ENCODE data around the gene COPS3. TPM values are rescaled to one million over a fixed set of nuclear protein-coding genes. Genes with fewer than 3 reads are reported as not detected.

COPS3 gene
- total RNA-seq, 1 experiment from 2014 or later = 73.6 TPM

DNA sequence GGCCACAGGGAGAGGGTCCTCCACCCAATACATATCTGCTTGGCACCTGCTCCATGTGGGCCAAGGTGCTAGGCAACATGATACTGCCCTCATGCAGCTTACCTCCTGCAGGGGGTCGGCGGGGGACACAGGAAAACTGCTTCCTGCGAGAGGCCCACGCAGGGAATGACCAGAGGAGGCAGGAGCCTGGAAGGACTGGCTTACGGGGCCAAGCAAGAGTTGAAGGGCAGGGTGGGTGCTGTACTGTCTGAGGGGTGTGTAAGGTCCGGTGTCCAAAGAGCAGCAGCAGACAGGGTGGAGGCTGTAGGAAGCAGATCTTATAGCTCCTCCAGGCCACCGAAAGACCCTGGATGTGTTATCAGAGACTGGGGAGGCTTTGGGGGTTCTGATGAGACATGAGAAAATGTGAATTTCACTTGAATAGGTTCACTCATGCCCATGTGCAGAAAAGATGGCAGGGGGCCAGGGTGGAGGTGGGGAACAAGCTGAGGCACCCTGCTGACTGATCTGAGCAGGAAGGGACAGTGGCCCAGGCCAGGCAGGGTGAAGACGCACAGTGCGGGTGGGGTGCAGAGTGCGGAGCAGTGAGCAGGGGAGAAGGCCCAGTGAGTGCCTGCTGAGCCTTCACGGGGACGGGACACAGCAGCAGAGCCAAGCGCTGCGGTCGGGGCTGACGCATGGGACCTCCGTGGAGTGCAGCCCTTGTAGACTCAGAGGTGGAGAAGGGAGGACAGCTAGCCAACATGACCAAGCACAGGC is 52.3 kb downstream of the COPS3 start:
- H3K36me3 ChIP-seq (ENCODE audit: control insufficient read depth, insufficient read depth, low read length) = peaks cover 15% of the 10 kb centered on the region
- H3K9me3 ChIP-seq (ENCODE audit: control insufficient read depth, insufficient read depth, low read depth, low read length) = no peaks in the 10 kb centered on the region
- intact Hi-C loops (cut with micrococcal nuclease; ENCODE audit: unreplicated experiment) = no loop called here
- H3K27ac ChIP-seq (ENCODE audit: low read length) = no peak overlapping the region
- no TSS peak for BruUV-seq (replicated peaks)
- no peak for DNase-seq (ENCODE audit: low read depth, low spot score)
- no peaks in the 10 kb centered on the region for H3K27me3 ChIP-seq (ENCODE audit: control insufficient read depth, insufficient read depth, low read length)
- no peak overlapping the region for H3K4me3 ChIP-seq (ENCODE audit: low read depth in 2 of 2, low read length in 2 of 2)
- ATAC-seq = no peak
- in situ Hi-C loops (cut with HindIII; ENCODE audit: low pct_unique_long_range_greater_than_20kb, low sequenced_read_pairs) = no loop called here
- TF ChIP-seq, protein P1, sequence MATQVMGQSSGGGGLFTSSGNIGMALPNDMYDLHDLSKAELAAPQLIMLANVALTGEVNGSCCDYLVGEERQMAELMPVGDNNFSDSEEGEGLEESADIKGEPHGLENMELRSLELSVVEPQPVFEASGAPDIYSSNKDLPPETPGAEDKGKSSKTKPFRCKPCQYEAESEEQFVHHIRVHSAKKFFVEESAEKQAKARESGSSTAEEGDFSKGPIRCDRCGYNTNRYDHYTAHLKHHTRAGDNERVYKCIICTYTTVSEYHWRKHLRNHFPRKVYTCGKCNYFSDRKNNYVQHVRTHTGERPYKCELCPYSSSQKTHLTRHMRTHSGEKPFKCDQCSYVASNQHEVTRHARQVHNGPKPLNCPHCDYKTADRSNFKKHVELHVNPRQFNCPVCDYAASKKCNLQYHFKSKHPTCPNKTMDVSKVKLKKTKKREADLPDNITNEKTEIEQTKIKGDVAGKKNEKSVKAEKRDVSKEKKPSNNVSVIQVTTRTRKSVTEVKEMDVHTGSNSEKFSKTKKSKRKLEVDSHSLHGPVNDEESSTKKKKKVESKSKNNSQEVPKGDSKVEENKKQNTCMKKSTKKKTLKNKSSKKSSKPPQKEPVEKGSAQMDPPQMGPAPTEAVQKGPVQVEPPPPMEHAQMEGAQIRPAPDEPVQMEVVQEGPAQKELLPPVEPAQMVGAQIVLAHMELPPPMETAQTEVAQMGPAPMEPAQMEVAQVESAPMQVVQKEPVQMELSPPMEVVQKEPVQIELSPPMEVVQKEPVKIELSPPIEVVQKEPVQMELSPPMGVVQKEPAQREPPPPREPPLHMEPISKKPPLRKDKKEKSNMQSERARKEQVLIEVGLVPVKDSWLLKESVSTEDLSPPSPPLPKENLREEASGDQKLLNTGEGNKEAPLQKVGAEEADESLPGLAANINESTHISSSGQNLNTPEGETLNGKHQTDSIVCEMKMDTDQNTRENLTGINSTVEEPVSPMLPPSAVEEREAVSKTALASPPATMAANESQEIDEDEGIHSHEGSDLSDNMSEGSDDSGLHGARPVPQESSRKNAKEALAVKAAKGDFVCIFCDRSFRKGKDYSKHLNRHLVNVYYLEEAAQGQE (IDR thresholded peaks at IDR 0.05; ENCODE audit: insufficient read depth in 1 of 2, low read depth in 2 of 2, low read length in 1 of 2) = no peak
- TF ChIP-seq SIN3A (IDR thresholded peaks at IDR 0.05; ENCODE audit: borderline replicate concordance, insufficient read depth, low read depth, low read length) (no peak), TCF7L2 (IDR thresholded peaks at IDR 0.05; ENCODE audit: low read depth, low read length) (no peak), POLR2AphosphoS5 (IDR thresholded peaks at IDR 0.05; ENCODE audit: low read depth, low read length) (no peak)
- TF ChIP-seq, protein P2, sequence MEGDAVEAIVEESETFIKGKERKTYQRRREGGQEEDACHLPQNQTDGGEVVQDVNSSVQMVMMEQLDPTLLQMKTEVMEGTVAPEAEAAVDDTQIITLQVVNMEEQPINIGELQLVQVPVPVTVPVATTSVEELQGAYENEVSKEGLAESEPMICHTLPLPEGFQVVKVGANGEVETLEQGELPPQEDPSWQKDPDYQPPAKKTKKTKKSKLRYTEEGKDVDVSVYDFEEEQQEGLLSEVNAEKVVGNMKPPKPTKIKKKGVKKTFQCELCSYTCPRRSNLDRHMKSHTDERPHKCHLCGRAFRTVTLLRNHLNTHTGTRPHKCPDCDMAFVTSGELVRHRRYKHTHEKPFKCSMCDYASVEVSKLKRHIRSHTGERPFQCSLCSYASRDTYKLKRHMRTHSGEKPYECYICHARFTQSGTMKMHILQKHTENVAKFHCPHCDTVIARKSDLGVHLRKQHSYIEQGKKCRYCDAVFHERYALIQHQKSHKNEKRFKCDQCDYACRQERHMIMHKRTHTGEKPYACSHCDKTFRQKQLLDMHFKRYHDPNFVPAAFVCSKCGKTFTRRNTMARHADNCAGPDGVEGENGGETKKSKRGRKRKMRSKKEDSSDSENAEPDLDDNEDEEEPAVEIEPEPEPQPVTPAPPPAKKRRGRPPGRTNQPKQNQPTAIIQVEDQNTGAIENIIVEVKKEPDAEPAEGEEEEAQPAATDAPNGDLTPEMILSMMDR (IDR thresholded peaks at IDR 0.05) = no peak
- no peaks in the 10 kb centered on the region for H3K4me1 ChIP-seq (ENCODE audit: control insufficient read depth, insufficient read depth, low read length)
- ChIA-PET CTCF (no interaction called here), POLR2A (interaction anchor here (0.5 kb wide), 1 partner anchor 704 kb away, joined by 4 read pairs; no protein-coding TSS in a partner anchor)

DNA sequence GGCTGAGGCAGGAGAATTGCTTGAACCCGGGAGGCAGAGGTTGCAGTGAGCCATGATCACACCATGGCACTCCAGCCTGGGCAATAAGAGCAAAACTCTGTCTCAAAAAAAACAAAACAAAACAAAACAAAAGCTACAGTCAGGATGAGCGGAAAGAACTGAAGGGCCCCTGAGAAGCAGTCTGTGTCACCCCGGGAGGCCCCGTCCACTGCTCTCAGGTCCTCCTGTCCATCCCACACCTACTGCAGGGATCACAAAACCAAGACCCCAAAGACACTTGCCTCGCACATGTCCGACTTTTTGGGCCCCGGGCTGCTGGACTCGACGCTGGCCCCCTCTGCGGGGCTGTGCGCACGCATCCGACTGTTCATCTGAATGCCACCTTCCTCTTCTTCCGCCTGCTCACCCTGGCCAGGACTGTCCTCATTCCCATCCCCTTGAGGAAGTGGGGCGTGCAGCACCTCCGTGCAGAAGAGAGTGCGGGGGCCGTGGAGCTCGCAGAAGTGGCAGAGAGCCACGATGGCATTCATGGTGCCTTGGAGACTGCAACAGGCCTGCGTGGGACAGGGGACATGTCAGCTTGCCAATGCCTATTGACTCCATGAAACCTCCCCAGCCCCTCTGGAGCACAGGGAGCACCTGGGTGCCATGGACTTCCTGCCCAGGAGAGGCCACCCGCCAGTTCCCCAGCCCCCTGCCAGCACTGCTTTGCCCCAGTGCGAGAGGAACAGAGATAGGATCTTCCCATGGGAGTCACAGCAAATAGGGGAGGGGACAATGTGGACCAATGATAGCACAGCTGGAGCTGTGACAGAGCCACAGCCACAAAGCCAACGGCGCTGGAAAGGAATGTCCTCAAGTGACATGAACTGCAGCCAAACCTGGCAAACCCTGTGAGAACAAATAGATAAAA is 53.2 kb downstream of the COPS3 start:
- no peaks in the 10 kb centered on the region for H3K9me3 ChIP-seq (ENCODE audit: control insufficient read depth, insufficient read depth, low read depth, low read length)
- in situ Hi-C loops (cut with HindIII; ENCODE audit: low pct_unique_long_range_greater_than_20kb, low sequenced_read_pairs) (no loop called here), intact Hi-C loops (cut with micrococcal nuclease; ENCODE audit: unreplicated experiment) (no loop called here)
- DNase-seq (ENCODE audit: low read depth, low spot score) (no peak), ATAC-seq (no peak)
- POLR2A ChIA-PET = no interaction called here
- peaks cover 15% of the 10 kb centered on the region for H3K36me3 ChIP-seq (ENCODE audit: control insufficient read depth, insufficient read depth, low read length)
- no peaks in the 10 kb centered on the region for H3K4me1 ChIP-seq (ENCODE audit: control insufficient read depth, insufficient read depth, low read length)
- H3K27me3 ChIP-seq (ENCODE audit: control insufficient read depth, insufficient read depth, low read length) = no peaks in the 10 kb centered on the region
- CTCF ChIA-PET = no interaction called here
- BruUV-seq (replicated peaks) = no TSS peak
- no peak overlapping the region for H3K4me3 ChIP-seq (ENCODE audit: low read depth in 2 of 2, low read length in 2 of 2)
- H3K27ac ChIP-seq (ENCODE audit: low read length) = no peak overlapping the region
- TF ChIP-seq POLR2AphosphoS5 (IDR thresholded peaks at IDR 0.05; ENCODE audit: low read depth, low read length) = no peak
- TF ChIP-seq, protein P1 (IDR thresholded peaks at IDR 0.05; ENCODE audit: insufficient read depth in 1 of 2, low read depth in 2 of 2, low read length in 1 of 2) = no peak
- TF ChIP-seq SIN3A (IDR thresholded peaks at IDR 0.05; ENCODE audit: borderline replicate concordance, insufficient read depth, low read depth, low read length) = no peak
- TF ChIP-seq TCF7L2 (IDR thresholded peaks at IDR 0.05; ENCODE audit: low read depth, low read length) = no peak
- TF ChIP-seq, protein P2 (IDR thresholded peaks at IDR 0.05) = no peak

Data from Panc1 (cell line).